GM18498 (cell line): ENCODE data around the gene ZNF791.
"Not testable (repeated sequence)": the region's sequence is repeated elsewhere in the genome, so short reads cannot be mapped to it uniquely, and the experiment has no call there.

Experiments used
- ATAC-seq: cut with Tn5 transposase; IDR thresholded peaks from one replicate; pipeline ENCODE4 v1.9.1; 2021; ENCODE audit warnings: mild to moderate bottlenecking, moderate library complexity; ENCODE audit not compliant: unreplicated experiment

ZNF791 gene

DNA sequence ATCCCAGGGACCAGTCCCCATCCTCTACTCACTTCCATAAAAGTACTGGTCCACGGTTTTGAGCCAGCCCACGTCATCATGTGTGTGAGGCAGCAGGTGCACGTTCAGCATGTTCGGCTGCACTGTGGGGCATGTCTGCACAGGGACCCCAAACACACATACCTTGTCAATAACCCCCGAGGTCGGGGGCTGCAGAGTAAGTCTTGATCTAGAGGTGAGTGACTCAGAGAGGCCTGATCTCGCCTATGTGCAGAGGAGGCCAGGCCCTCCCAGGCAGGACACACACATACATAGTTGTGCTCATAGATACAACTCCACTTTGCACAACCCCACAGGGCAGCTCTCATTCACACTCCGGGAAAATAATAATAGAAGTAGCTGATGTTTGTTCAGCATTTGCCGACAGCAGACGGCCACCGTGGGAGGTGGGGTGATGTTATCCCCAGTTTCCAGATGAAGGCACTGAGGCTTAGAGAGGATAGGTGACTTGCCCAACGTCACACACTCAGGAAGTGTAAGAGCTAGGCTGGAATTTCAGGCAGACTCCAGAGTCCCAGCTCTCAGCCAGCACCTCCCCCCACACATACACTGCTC, 55.0 kb downstream of the ZNF791 start:
- no peak for ATAC-seq

DNA sequence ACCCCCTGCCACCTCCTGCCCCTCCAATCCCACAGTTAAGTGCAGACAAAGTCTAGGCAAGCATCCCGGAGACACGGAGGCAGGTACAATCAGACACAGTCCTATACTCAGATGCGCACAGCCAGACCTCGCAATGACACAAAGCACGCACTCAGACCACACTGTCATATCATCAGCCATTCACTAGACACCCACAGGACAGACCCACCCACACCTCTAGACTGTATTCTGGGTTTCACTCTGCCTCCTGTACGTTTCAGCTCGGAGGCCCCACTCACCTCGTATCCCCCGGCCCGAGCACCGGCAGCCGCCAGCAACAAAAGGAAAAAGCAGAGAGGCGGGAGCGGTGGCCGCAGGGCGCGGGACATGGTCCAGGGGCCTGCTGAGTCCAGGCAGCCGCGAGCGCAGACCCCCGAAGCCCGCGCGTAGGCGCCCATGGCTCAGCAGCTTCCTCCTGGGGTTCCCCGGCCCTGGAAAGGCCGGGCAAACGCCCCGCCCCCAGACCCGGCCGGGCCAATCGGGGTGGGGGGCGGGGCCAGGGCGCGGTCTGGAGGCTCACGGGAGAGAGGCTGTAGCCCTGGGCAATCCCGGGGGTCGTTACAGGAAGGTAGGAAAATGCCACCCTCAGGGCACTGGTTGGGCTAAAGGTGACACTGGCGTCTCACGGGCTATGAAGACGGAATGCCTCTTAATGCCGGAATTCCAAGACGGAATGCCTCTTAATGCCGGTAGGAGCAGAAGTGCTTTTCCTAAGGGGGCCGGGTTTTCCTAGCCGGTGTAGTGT, 55.7 kb downstream of the ZNF791 start, which contains the start of the genes MAN2B1 and WDR83:
Gene MAN2B1 (minus strand): TSS at position 478 of the 784 bp plus-strand sequence. CDS start 41 bp downstream, at position 437.
Gene WDR83 (plus strand): TSS at position 543 of the 784 bp plus-strand sequence. CDS start 2,984 bp downstream, outside the sequence.
- ATAC-seq = peak; percentile 57

DNA sequence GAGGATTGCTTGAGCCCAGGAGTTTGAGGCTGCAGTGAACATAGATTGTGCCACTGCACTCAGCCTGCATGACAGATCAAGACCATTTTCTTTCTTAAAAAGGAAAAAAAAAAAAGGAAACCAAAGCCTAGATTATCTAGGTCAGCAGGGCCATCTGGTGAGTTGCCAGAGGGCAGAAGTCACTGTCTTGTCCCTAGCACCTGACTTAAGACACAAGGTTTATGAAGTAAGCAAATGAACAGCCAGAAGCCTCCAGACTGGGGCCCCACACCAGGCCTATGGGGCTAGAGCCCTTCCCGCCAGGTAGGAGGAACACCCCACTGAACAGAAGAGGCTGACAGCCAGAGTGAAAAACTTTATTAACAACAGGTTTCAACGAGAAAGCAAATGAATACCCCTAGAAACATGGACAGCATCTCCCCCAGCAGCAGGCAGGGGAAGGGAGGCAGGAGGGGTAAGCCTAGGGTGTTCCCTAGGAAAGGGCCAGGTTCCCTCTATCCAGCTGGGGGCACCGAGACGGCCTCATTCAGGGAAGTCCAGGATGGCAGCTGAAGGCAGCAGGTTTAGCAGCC, 57.1 kb downstream of the ZNF791 start:
- ATAC-seq = no peak

DNA sequence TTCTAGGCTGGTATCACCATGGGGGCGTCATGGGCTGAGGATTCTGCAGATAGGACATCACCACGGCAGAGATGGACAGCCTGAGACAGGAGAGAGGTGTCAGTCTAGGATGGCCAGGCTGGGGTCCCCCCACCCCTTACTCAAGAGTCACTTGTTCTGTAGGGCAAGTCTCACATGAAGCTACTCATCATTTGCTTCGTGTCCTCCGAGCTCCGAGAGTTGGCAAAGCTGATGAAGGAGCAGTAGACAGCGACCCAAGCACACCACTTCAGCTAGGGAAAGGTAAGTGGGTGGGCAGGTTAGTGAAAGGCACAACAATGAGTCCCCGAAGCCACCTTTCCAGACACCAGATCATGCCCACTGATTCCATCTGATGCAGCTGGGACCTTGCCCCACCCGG, 57.6 kb downstream of the ZNF791 start:
- ATAC-seq = no peak

DNA sequence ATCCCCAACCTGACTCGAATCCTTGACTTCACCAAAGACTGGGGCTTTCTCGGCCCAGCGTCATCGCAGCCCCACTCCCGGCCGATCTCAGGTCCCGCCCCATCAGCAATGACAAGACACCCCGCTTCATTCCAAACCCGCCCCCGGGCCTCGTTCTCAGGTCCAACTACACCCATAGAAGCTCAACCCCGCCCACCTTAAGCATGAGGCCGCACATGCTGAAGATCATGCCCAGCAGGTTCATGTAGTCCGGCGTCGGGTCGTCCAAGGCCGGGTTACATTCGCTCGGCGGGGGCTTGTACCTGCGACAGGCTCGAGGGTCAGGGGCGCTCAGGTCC, 58.2 kb downstream of the ZNF791 start:
- ATAC-seq = peak; percentile 3

DNA sequence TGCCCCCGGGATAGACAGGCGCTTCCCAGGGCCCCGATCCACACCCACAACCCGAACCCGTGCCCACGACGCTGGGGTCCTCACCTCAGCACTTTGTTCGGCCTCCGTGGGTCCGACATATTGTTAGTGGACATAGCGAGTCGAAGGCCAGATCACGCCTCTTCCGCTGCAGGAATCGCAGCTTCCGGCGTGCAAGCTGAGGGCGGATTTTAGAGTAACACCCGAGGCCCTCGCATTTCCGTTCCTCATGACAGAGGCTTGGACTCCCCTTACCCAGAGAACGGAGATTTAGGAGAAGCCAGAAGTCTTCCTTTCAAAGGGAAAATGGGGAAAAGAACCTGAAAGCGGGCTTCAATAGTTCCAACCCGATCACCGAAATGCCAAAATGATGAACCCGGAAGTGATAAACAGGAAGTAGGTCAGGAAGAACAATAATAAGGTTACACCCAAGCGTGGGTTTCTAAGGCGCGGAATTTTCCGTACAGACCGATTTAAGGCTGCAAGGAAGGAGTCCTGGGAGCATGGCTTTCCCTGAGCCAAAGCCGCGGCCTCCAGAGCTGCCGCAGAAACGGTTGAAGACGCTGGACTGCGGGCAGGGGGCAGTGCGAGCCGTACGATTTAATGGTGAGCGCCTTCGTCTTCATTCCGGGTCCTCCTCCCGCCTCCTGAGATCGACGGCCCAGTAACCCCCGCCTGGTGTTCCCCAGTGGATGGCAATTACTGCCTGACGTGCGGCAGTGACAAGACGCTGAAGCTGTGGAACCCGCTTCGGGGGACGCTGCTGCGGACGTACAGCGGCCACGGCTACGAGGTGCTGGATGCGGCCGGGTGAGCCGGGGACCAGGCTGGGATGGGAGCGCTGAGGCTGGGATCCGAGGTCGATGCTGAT, 58.8 kb downstream of the ZNF791 start:
- peak; percentile 31 for ATAC-seq

DNA sequence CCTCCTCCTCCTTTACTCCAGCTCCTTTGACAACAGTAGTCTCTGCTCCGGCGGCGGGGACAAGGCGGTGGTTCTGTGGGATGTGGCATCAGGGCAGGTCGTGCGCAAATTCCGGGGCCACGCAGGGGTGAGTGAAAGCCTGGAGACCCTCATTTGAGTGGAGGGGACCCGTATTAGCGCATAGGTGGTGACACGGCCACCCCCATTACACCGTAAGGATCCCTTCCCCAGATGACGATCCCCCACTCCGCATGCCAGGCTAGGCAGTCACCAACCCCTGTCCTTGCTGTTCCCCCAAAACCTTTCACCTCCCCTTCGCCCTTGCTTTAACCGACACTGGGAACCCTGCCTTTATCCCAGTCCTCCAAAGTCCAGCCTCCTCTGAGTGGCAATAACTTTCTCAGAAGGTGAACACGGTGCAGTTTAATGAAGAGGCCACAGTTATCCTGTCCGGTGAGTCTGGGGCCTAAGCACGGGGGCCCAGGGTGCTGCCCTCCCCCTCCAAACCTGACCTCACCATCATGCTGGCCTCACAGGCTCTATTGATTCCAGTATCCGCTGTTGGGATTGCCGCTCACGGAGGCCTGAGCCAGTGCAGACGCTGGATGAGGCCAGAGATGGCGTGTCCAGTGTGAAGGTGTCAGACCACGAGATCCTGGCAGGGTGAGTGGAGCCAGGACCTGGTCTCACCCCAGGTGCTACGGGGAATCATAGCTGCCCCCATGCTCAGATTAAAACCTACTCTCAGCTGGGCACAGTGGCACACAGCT, 59.6 kb downstream of the ZNF791 start:
- no peak for ATAC-seq

DNA sequence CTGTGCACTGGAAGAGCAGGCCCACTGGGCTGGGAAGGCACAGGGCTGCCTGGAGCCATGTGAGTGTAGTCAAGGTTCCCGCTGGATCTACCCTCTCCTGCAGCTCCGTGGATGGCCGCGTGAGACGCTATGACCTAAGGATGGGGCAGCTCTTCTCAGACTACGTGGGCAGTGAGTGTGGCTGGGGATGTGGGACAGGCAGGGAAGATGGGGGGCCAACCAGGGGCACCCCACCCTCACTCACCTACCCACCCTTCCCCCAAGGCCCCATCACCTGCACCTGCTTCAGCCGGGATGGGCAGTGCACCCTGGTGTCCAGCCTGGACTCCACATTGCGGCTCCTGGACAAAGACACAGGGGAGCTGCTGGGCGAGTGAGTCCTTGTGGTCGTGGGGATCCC, 62.0 kb downstream of the ZNF791 start:
- ATAC-seq = no peak

DNA sequence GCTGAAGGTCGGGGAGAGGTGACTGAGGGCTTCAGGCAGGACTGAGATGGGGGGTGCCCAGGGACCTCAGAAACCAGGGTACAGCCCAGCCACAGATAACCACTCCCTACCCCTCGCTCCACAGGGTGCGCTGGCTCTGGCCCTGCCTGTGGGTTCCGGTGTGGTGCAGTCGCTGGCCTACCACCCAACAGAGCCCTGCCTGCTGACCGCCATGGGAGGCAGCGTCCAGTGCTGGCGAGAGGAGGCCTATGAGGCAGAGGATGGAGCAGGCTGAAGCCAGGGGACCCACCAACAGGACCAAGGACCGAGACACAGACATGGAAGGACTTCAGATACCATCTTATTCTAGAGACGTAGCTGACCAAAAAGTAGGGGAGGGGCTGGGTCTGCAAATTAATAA, 64.7 kb downstream of the ZNF791 start:
- no peak for ATAC-seq

DNA sequence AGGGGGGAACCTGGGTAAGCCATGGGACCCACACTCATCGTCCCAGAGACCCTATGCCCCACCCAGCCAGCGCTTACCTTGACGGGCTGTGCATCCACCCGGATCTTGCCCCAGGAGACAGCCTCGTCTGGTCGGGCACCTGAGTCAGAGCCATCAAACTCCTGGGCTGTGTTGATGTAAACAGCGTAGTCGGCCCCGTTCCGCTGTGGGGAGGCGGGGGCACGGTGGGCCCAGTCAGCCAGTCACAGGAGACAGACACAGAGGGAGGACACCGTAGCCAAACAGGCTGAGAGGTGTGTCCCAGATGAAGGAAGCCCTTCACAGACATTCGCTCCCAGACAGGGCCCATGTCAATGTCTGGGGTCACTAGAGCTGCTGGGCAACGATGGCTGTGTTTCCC, 65.2 kb downstream of the ZNF791 start:
- ATAC-seq = no peak

DNA sequence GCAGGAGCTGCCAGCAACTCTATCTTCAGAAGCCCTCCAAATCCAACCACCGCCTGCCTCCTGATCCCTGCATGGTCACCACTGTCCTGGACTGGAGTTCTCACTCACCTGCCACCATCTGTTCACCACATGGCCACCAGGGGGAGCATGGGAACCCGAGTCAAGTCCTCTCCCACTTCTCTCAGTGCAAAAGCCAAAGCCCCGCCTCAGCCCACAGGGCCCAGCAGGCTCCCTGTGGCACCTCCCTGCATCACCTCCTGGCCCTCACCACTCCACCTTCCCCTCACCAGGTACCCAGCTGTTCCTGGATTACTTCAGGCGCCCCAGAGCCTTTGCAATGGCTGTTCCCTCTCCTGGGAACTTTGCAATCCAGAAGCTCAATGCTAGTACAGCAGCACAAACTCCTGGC, 65.7 kb downstream of the ZNF791 start:
- ATAC-seq = no peak

DNA sequence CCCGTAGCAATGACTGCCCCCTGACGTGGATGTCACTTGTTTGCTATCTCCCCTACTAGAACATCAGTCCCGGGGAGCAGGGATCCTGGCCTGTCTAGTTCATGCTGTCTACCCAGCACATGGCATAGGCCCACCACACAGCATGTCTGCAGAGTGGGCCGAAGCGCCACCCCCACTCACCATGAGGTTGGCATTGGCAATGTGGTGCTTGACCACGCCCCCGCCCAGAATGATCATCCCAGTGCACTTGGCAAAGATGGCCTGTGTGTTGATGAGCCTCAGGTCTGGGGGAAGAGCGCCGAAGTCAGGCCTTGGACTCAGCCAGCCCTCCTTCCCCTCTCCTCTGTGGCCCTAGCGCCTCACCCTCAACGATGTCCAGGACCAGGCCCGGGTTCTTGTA, 66.2 kb downstream of the ZNF791 start:
- no peak for ATAC-seq

DNA sequence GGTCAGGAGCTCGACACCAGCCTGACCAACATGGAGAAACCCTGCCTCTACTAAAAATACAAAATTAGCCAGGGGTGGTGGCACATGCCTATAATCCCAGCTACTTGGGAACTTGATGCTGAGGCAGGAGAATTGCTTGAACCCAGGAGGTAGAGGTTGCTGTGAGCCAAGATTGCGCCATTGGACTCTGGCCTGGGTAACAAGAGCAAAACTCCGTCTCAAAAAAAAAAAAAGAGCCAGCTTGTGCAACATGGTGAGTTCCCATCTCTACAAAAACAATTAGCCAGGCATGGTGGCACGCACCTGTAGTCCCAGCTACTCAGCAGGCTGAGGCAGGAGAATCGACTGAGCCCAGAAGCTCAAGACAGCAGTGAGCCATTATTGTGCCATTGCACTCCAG, 67.3 kb downstream of the ZNF791 start:
- not testable (repeated sequence) for ATAC-seq

DNA sequence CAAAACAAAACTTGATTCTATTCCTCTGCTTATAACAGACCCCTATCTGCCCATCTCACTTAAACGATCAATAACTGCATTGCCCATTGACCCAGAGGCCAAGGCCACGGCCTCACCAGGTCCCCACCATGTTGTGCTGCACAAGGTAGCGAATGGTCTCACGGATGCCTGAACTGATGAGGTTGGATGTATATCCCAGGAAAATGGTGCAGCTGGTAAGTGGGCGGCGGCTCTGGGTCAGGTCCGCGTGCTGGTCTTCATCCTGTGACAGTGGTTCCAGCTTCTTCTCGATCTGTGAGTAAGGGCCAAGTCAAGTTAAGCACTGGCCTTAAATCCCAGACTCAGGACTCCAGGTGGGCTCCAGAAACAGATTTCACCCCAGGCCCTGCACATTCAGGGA, 69.3 kb downstream of the ZNF791 start:
- ATAC-seq = no peak

DNA sequence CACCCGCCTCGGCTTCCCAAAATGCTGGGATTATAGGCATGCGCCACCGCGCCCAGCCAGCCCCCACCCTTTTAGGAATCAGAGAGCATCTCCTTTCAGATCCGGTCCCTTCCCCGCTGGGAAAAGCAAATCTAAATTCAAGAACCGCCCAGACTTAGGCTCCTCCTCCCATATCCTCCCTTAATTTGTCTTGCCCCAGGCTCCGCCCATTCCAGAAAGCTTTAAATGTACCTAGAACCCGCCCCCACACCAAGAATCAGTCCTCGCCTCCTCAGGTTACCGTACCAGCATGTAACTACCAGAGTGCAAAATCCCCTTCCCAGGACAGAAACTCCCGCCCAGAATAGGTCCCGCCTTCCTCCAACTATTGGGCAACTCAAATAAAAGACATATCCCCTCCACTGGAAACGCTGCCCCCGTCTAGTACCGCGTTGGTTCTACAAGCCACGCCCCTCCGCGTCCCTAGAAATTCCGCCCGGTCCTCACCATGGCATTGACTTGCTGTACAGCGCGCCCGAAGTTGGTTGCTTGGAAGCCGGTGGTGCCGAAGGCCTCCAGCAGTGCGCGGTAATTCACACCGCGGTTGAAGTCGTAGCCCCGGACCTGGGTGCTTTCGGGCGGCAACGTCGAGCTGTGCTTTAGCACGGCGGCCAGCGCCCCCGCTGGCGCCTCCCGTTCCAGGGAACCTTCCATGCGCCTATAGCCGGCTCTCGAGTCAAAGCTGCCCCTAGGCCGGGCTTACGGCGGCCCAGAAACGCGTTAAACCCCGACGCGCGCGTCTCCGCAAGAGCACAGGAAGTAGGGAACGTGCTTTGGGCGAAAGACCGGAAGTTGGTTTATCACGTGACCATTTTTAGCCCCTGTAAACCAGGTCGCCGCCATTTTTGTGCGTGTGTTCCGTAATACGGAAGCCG, 70.6 kb downstream of the ZNF791 start, which contains the start of gene DHPS:
Gene DHPS (minus strand): TSS at position 807 of the 914 bp plus-strand sequence. CDS start 114 bp downstream, at position 693.
- ATAC-seq = peak; percentile 65
